Endothelial cell of hepatic sinusoid (primary cell): ENCODE measurements around the gene KRT36.

Experiments
- in situ Hi-C: cut with HindIII; loops from 2 replicates; pipeline ENCODE4 v1.10.0; 2017; ENCODE audit warnings: low sequenced_read_pairs

Gene KRT36

GRCh38 chr17:41480136-41480535, 9.6 kb downstream of the KRT36 start:
- in situ Hi-C loops = no loop called here

- in situ Hi-C loops = no loop called here
Measured at GRCh38 chr17:41478237-41478636, 11.5 kb downstream of the KRT36 start.

- in situ Hi-C loops = no loop called here
Measured at GRCh38 chr17:41476866-41477815, 12.6 kb downstream of the KRT36 start.

- in situ Hi-C loops = no loop called here
Measured at GRCh38 chr17:41475421-41475820, 14.3 kb downstream of the KRT36 start.

- in situ Hi-C loops = no loop called here
Measured at GRCh38 chr17:41474863-41475262, 14.8 kb downstream of the KRT36 start.

- in situ Hi-C loops = no loop called here
Measured at GRCh38 chr17:41468346-41468745, 21.4 kb downstream of the KRT36 start.

- in situ Hi-C loops = no loop called here
Measured at GRCh38 chr17:41467561-41467960, 22.1 kb downstream of the KRT36 start.

GRCh38 chr17:41466988-41467387, 22.7 kb downstream of the KRT36 start, which contains the start of gene KRT32:
Gene KRT32 (minus strand): TSS chr17:41467386. CDS start chr17:41467325, 61 bp downstream.
- in situ Hi-C loops = no loop called here

GRCh38 chr17:41464682-41465081, 25.0 kb downstream of the KRT36 start:
- in situ Hi-C loops = no loop called here

- in situ Hi-C loops = no loop called here
Measured at GRCh38 chr17:41464173-41464572, 25.5 kb downstream of the KRT36 start.

GRCh38 chr17:41463746-41464145, 26.0 kb downstream of the KRT36 start:
- in situ Hi-C loops = no loop called here

- in situ Hi-C loops = no loop called here
Measured at GRCh38 chr17:41462705-41463104, 27.0 kb downstream of the KRT36 start.

- in situ Hi-C loops = no loop called here
Measured at GRCh38 chr17:41457676-41458075, 32.0 kb downstream of the KRT36 start.

GRCh38 chr17:41456204-41456603, 33.5 kb downstream of the KRT36 start:
- in situ Hi-C loops = no loop called here

- in situ Hi-C loops = no loop called here
Measured at GRCh38 chr17:41455236-41455635, 34.5 kb downstream of the KRT36 start.

GRCh38 chr17:41453066-41453465, 36.6 kb downstream of the KRT36 start:
- in situ Hi-C loops = no loop called here

GRCh38 chr17:41452281-41452680, 37.4 kb downstream of the KRT36 start:
- in situ Hi-C loops = no loop called here

GRCh38 chr17:41451154-41451728, 38.5 kb downstream of the KRT36 start:
- in situ Hi-C loops = no loop called here

- in situ Hi-C loops = no loop called here
Measured at GRCh38 chr17:41449008-41449407, 40.7 kb downstream of the KRT36 start.

GRCh38 chr17:41448506-41448905, 41.2 kb downstream of the KRT36 start:
- in situ Hi-C loops = no loop called here

- in situ Hi-C loops = no loop called here
Measured at GRCh38 chr17:41446806-41447205, 42.9 kb downstream of the KRT36 start.

- in situ Hi-C loops = loop anchor here (5.0 kb wide), 1 partner anchor 42 kb away; no protein-coding TSS in a partner anchor
Measured at GRCh38 chr17:41444640-41445039, 45.1 kb downstream of the KRT36 start.
